Sigmoid colon (tissue), 4 donors: ENCODE measurements around the gene MYF5.

Experiments
- CTCF ChIP-seq, 4 experiments: fragments of 450-650 bp in 3 of 4; fragments of 200-600 bp in 1 of 4; IDR thresholded peaks; one replicate each; pipeline ENCODE4 v1.5.1; 2016 to 2019; ENCODE audit warnings: antibody characterized with exemption in 4 of 4, mild to moderate bottlenecking in 3 of 4, moderate library complexity in 2 of 4
- POLR2AphosphoS5 ChIP-seq, 4 donors: sonication (generic); formaldehyde crosslinking; IDR thresholded peaks; one replicate each; pipeline ENCODE4 v1.6.1; 2017; ENCODE audit warnings: antibody characterized with exemption in 4 of 4

GRCh38 chr12:80711866-80712265 is 4.8 kb upstream of the MYF5 start:
- TF ChIP-seq CTCF (IDR thresholded peaks at IDR 0.05) = no peak
- no peak for TF ChIP-seq POLR2AphosphoS5 (IDR thresholded peaks at IDR 0.05)
